Endothelial cell of umbilical vein (primary cell): ENCODE data around the gene VPS8. TPM values are rescaled to one million over a fixed set of nuclear protein-coding genes. Genes with fewer than 3 reads are reported as not detected.
A peak's percentile ranks its signal among the peaks of the same experiment; 100 is the strongest.

Experiments
- BruUV-seq: library from RNA; stranded (reverse); fragments of 400-500 nt; replicated peaks from 2 replicates; lab custom pipeline; 2021; lab: Mats Ljungman, UMichigan
- CTCF ChIA-PET: fragments of 300-600, 350-600 bp; sonication (Branson Sonifier 250); formaldehyde crosslinking; loops from one replicate; lab custom pipeline; 2021; ENCODE audit warnings: antibody characterized with exemption, inconsistent platforms; lab: Charles Lee
- POLR2A ChIA-PET: fragments of 300-600, 350-600 bp; sonication (Branson Sonifier 250); formaldehyde crosslinking; loops from one replicate; lab custom pipeline; 2021; ENCODE audit warnings: antibody characterized with exemption, inconsistent platforms; lab: Charles Lee
- DNase-seq: peaks from one replicate; pipeline ENCODE4 v3.0.0-alpha.2; 2011; ENCODE audit warnings: low read depth, low spot score
- FAIRE-seq: peaks from 2 replicates; lab custom pipeline; 2011; peaks lifted over from hg19 to GRCh38; lab: Jason Lieb, UNC
- H2AFZ ChIP-seq: 2 replicates; pipeline ENCODE4 v1.6.0; 2012; ENCODE audit warnings: low read depth, low read length, control low read depth, inconsistent platforms
- H3K27ac ChIP-seq: 2 replicates; pipeline ENCODE4 v1.5.1; 2011; ENCODE audit warnings: low read depth, mild to moderate bottlenecking, control low read depth, low read length, moderate library complexity; ENCODE audit not compliant: insufficient read depth
- H3K27me3 ChIP-seq, 2 experiments: 2 replicates each; pipeline versions ENCODE4 v1.6.0 to v1.6.1; 2011; ENCODE audit warnings: low read length in 2 of 2, mixed read lengths in 1 of 2; ENCODE audit not compliant: control insufficient read depth in 2 of 2, insufficient read depth in 2 of 2
- H3K36me3 ChIP-seq, 2 experiments: 2 replicates in 1 of 2; 3 replicates in 1 of 2; pipeline ENCODE4 v1.5.1; 2011; ENCODE audit warnings: low read length in 2 of 2, mild to moderate bottlenecking in 1 of 2, moderate library complexity in 1 of 2; ENCODE audit not compliant: control insufficient read depth in 2 of 2, insufficient read depth in 2 of 2; ENCODE audit errors: extremely low read depth in 1 of 2
- H3K4me1 ChIP-seq: 3 replicates; pipeline ENCODE4 v1.5.1; 2011; ENCODE audit warnings: mild to moderate bottlenecking, low read length; ENCODE audit not compliant: control insufficient read depth, insufficient read depth; ENCODE audit errors: extremely low read depth
- H3K4me2 ChIP-seq: 2 replicates; pipeline ENCODE4 v1.6.1; 2011; ENCODE audit warnings: low read length, control low read depth, mixed read lengths; ENCODE audit not compliant: insufficient read depth
- H3K4me3 ChIP-seq, 3 experiments: fragments of 200-600 bp in 1 of 3; sonication (generic), shearing (Covaris generic) in 1 of 3; replicated peaks in 1 of 3; 2 replicates each; pipeline ENCODE4 v1.5.1; 2011 to 2016; ENCODE audit warnings: control low read depth in 3 of 3, low read length in 3 of 3, mild to moderate bottlenecking in 2 of 3, inconsistent platforms in 1 of 3, low read depth in 1 of 3, moderate library complexity in 1 of 3; ENCODE audit not compliant: insufficient read depth in 1 of 3
- H3K79me2 ChIP-seq: 2 replicates; pipeline ENCODE4 v1.6.0; 2012; ENCODE audit warnings: low read length, inconsistent platforms; ENCODE audit not compliant: control insufficient read depth, insufficient read depth
- H3K9ac ChIP-seq: replicated peaks from 2 replicates; pipeline ENCODE3; 2011; ENCODE audit warnings: low read length, control low read depth; ENCODE audit not compliant: insufficient read depth; ENCODE audit errors: extremely low read depth
- H3K9me1 ChIP-seq: replicated peaks from 3 replicates; pipeline ENCODE4 v1.6.0; 2011; ENCODE audit warnings: mild to moderate bottlenecking, low read length; ENCODE audit not compliant: control insufficient read depth, insufficient read depth; ENCODE audit errors: extremely low read depth
- H3K9me3 ChIP-seq: replicated peaks from 2 replicates; pipeline ENCODE4 v1.5.1; 2012; ENCODE audit warnings: low read length, inconsistent platforms; ENCODE audit not compliant: control insufficient read depth, insufficient read depth
- H4K20me1 ChIP-seq: replicated peaks from 2 replicates; pipeline ENCODE3; 2011; ENCODE audit warnings: mild to moderate bottlenecking, low read length; ENCODE audit not compliant: control insufficient read depth, insufficient read depth; ENCODE audit errors: extremely low read depth
- CTCF ChIP-seq, 2 donors: IDR thresholded peaks; 1 replicate in 1 of 2; 2 replicates in 1 of 2; pipeline ENCODE4 v1.5.1; 2011; ENCODE audit warnings: low read length in 2 of 2, mild to moderate bottlenecking in 2 of 2, moderate library complexity in 2 of 2, control low read depth in 1 of 2, inconsistent platforms in 1 of 2, low read depth in 1 of 2; ENCODE audit not compliant: insufficient read depth in 1 of 2; ENCODE audit errors: extremely low read depth in 1 of 2
- EZH2 ChIP-seq: IDR thresholded peaks from 2 replicates; pipeline ENCODE4 v1.6.1; 2012; ENCODE audit warnings: borderline replicate concordance, low read depth, mild to moderate bottlenecking, moderate library complexity, low read length, inconsistent platforms; ENCODE audit not compliant: severe bottlenecking
- FOS ChIP-seq: IDR thresholded peaks from 2 replicates; pipeline ENCODE4 v1.6.1; 2011; ENCODE audit warnings: mild to moderate bottlenecking, low read length, moderate library complexity, borderline replicate concordance; ENCODE audit not compliant: insufficient read depth
- GATA2 ChIP-seq: IDR thresholded peaks from 2 replicates; pipeline ENCODE4 v1.7.0; 2011; ENCODE audit warnings: low read depth, mild to moderate bottlenecking, moderate library complexity, mixed read lengths, low read length; ENCODE audit not compliant: insufficient read length, insufficient read depth
- JUN ChIP-seq: IDR thresholded peaks from 2 replicates; pipeline ENCODE4 v1.6.1; 2011; ENCODE audit warnings: borderline replicate concordance, low read depth; ENCODE audit not compliant: insufficient read length, insufficient read depth
- MAX ChIP-seq: IDR thresholded peaks from 2 replicates; pipeline ENCODE4 v1.6.1; 2011; ENCODE audit not compliant: insufficient read depth, insufficient read length
- MYC ChIP-seq: IDR thresholded peaks from one replicate; pipeline ENCODE4 v1.6.1; 2011; ENCODE audit warnings: mild to moderate bottlenecking, low read depth, low read length
- POLR2A ChIP-seq: IDR thresholded peaks from 2 replicates; pipeline ENCODE4 v1.6.1; 2012; ENCODE audit warnings: low read depth, mild to moderate bottlenecking, control low read depth, low read length
- POLR2AphosphoS5 ChIP-seq: IDR thresholded peaks from 2 replicates; pipeline ENCODE4 v1.6.1; 2012; ENCODE audit warnings: low read depth, mild to moderate bottlenecking, control low read depth, low read length, moderate library complexity; ENCODE audit not compliant: insufficient read depth
- dilution Hi-C: fragments of 300-500 bp; cut with MboI; formaldehyde crosslinking; loops from one replicate; pipeline ENCODE4 v1.15.0; 2019; ENCODE audit warnings: low sequenced_read_pairs; ENCODE audit not compliant: extremely low pct_ligation_motif_present
- intact Hi-C: fragments of 100-400 bp; cut with micrococcal nuclease; formaldehyde crosslinking; loops from one replicate; pipeline ENCODE4 v1.10.0; 2022
- polyA plus RNA-seq, 4 experiments: library from polyadenylated mRNA; depleted of rRNA in 3 of 4; stranded (reverse) in 3 of 4; unstranded in 1 of 4; fragments of >200 nt; gene quantifications; 2 replicates each; pipeline versions ENCODE4 v1.2.1 to v1.2.3, GENCODE V29; 2011 to 2012; ENCODE audit warnings: missing spikeins in 1 of 4
- total RNA-seq: library from RNA; stranded (reverse); gene quantifications from 2 replicates; pipeline ENCODE4 v1.2.3, GENCODE V29; 2021

Gene VPS8
- total and polyA plus RNA-seq, 2 donors (not counting 3 experiments of a cell fraction or from before 2014, with no cell fraction given), result 13.7 to 51.6 TPM

- no peak overlapping the region for H3K9ac ChIP-seq
- no peak overlapping the region for H3K4me2 ChIP-seq
- DNase-seq (no peak), FAIRE-seq (peak; percentile 31)
- H3K9me1 ChIP-seq, result no peaks in the 10 kb centered on the region
- no TSS peak for BruUV-seq
- H3K79me2 ChIP-seq, result peaks cover 11% of the 10 kb centered on the region
- H2AFZ ChIP-seq, result no peak overlapping the region
- H3K36me3 ChIP-seq, result no peaks in the 10 kb centered on the region
- TF ChIP-seq FOS (peak; percentile 57), GATA2 (no peak), POLR2AphosphoS5 (no peak)
- H3K4me1 ChIP-seq, result peaks cover 25% of the 10 kb centered on the region
- H3K4me3 ChIP-seq, result no peak overlapping the region
- CTCF ChIA-PET, result interaction anchor here (1.0 to 1.4 kb wide), 3 partner anchors 15 to 30 kb away, joined by 3 to 5 read pairs (median 3); no protein-coding TSS in a partner anchor
- POLR2A ChIA-PET, result no interaction called here
- no peaks in the 10 kb centered on the region for H3K9me3 ChIP-seq
- H4K20me1 ChIP-seq, result no peaks in the 10 kb centered on the region
- intact Hi-C loops, result no loop called here
- H3K27me3 ChIP-seq, result no peaks in the 10 kb centered on the region
- dilution Hi-C loops, result no loop called here
- H3K27ac ChIP-seq, result no peak overlapping the region
Observed at GRCh38 chr3:184816614-184817013, 4.6 kb downstream of the VPS8 start.

- H3K9ac ChIP-seq, result no peak overlapping the region
Observed at GRCh38 chr3:184820525-184820924, 8.6 kb downstream of the VPS8 start.

More at GRCh38 chr3:184820525-184820924, 8.6 kb downstream of the VPS8 start:
- no peaks in the 10 kb centered on the region for H3K36me3 ChIP-seq
- CTCF ChIA-PET, result interaction anchor here (0.9 to 1.2 kb wide), 3 partner anchors 9 to 17 kb away, joined by 3 read pairs; partner anchors contain the start of gene VPS8
- no peaks in the 10 kb centered on the region for H4K20me1 ChIP-seq
- DNase-seq (no peak), FAIRE-seq (no peak)
- H3K4me3 ChIP-seq, result no peak overlapping the region
- no peaks in the 10 kb centered on the region for H3K9me3 ChIP-seq
- dilution Hi-C loops (no loop called here), intact Hi-C loops (no loop called here)
- no TSS peak for BruUV-seq
- no peaks in the 10 kb centered on the region for H3K27me3 ChIP-seq
- H3K79me2 ChIP-seq, result no peaks in the 10 kb centered on the region
- POLR2A ChIA-PET, result no interaction called here
- peaks cover 17% of the 10 kb centered on the region for H3K4me1 ChIP-seq
- H3K9me1 ChIP-seq, result no peaks in the 10 kb centered on the region
- no peak overlapping the region for H3K27ac ChIP-seq
- no peak overlapping the region for H3K4me2 ChIP-seq
- TF ChIP-seq JUN, result no peak
- TF ChIP-seq EZH2, result no peak
- no peak for TF ChIP-seq MAX
- TF ChIP-seq CTCF (IDR thresholded peaks at IDR 0.05; ENCODE audit: extremely low read depth in 1 of 2, insufficient read depth in 1 of 2, low read depth in 1 of 2, low read length in 2 of 2), result no peak
- no peak for TF ChIP-seq MYC
- no peak for TF ChIP-seq POLR2A
- TF ChIP-seq POLR2AphosphoS5, result no peak
- TF ChIP-seq FOS, result no peak
- no peak for TF ChIP-seq GATA2
- H2AFZ ChIP-seq, result no peak overlapping the region
